H1 (cell line): ENCODE results near the gene OXA1L. TPM values are rescaled to one million over a fixed set of nuclear protein-coding genes. Genes with fewer than 3 reads are reported as not detected.

Source experiments
- CTCF ChIA-PET: fragments of 300-600 bp; sonication (Branson Sonifier 250); formaldehyde crosslinking; loops from one replicate; lab custom pipeline; 2021; ENCODE audit not compliant: partially characterized antibody; lab: Charles Lee
- POLR2A ChIA-PET: fragments of 300-600 bp; sonication (Branson Sonifier 250); formaldehyde crosslinking; loops from one replicate; lab custom pipeline; 2021; ENCODE audit warnings: inconsistent platforms; ENCODE audit not compliant: partially characterized antibody; lab: Charles Lee
- DNase-seq, 2 experiments: peaks; one replicate each; pipeline versions ENCODE4 v3.0.0 to v3.0.0-alpha.2; 2010 to 2022; ENCODE audit warnings: low spot score in 2 of 2, low read depth in 1 of 2, mixed read lengths in 1 of 2
- FAIRE-seq: peaks from 2 replicates; lab custom pipeline; 2011; peaks lifted over from hg19 to GRCh38; lab: Jason Lieb, UNC
- H2AFZ ChIP-seq: 2 replicates; pipeline ENCODE4 v1.8.1; 2012; ENCODE audit warnings: low read length, inconsistent platforms
- H2AK5ac ChIP-seq: 2 replicates; pipeline ENCODE4 v1.6.1; 2013; ENCODE audit warnings: low read depth, low read length
- H2BK120ac ChIP-seq: replicated peaks from 2 replicates; pipeline ENCODE3; 2013; ENCODE audit warnings: low read depth, low read length, inconsistent platforms
- H2BK12ac ChIP-seq: 2 replicates; pipeline ENCODE4 v1.6.1; 2013; ENCODE audit warnings: low read depth, low read length
- H2BK15ac ChIP-seq: 2 replicates; pipeline ENCODE4 v1.6.1; 2013; ENCODE audit warnings: low read length
- H2BK20ac ChIP-seq: 2 replicates; pipeline ENCODE4 v1.6.1; 2013; ENCODE audit warnings: low read length
- H2BK5ac ChIP-seq: 2 replicates; pipeline ENCODE4 v1.6.1; 2013; ENCODE audit warnings: low read depth, low read length
- H3K14ac ChIP-seq: 2 replicates; pipeline ENCODE4 v1.6.1; 2013; ENCODE audit warnings: inconsistent platforms; ENCODE audit not compliant: insufficient read length
- H3K18ac ChIP-seq: 2 replicates; pipeline ENCODE4 v1.6.1; 2013; ENCODE audit warnings: low read length; ENCODE audit errors: extremely low read depth
- H3K23ac ChIP-seq: 2 replicates; pipeline ENCODE4 v1.6.1; 2013; ENCODE audit warnings: inconsistent platforms; ENCODE audit not compliant: insufficient read length
- H3K23me2 ChIP-seq: 2 replicates; pipeline ENCODE4 v1.6.1; 2013; ENCODE audit warnings: low read depth, low read length
- H3K27ac ChIP-seq: 2 replicates; pipeline ENCODE4 v1.6.1; 2011; ENCODE audit warnings: low read depth, low read length, inconsistent platforms
- H3K27me3 ChIP-seq, 4 experiments: replicated peaks in 1 of 4; 1 replicate in 1 of 4; 2 replicates in 3 of 4; pipeline versions ENCODE4 v1.6.1 to v1.8.1; 2011 to 2013; ENCODE audit warnings: low read length in 3 of 4, mild to moderate bottlenecking in 3 of 4, inconsistent platforms in 2 of 4, mixed read lengths in 2 of 4, moderate library complexity in 1 of 4; ENCODE audit not compliant: control insufficient read depth in 3 of 4, insufficient read depth in 3 of 4; ENCODE audit errors: extremely low read depth in 1 of 4
- H3K36me3 ChIP-seq, 4 experiments: 2 replicates each; pipeline versions ENCODE4 v1.6.1 to v1.8.1; 2011 to 2013; ENCODE audit warnings: mild to moderate bottlenecking in 4 of 4, low read length in 3 of 4, moderate library complexity in 2 of 4, control low read depth in 1 of 4, inconsistent platforms in 1 of 4; ENCODE audit not compliant: insufficient read depth in 4 of 4, control insufficient read depth in 2 of 4
- H3K4ac ChIP-seq: replicated peaks from 2 replicates; pipeline ENCODE3; 2013; ENCODE audit warnings: low read length, low read depth, mixed read lengths, inconsistent platforms; ENCODE audit not compliant: insufficient read length
- H3K4me1 ChIP-seq, 4 experiments: replicated peaks in 1 of 4; 1 replicate in 1 of 4; 2 replicates in 3 of 4; pipeline versions ENCODE4 v1.6.1 to v1.8.1; 2011 to 2013; ENCODE audit warnings: low read length in 3 of 4, inconsistent platforms in 2 of 4, mixed read lengths in 1 of 4; ENCODE audit not compliant: insufficient read depth in 4 of 4, control insufficient read depth in 3 of 4
- H3K4me2 ChIP-seq, 2 experiments: 2 replicates each; pipeline versions ENCODE4 v1.6.1 to v1.8.1; 2011 to 2013; ENCODE audit warnings: low read depth in 2 of 2, low read length in 2 of 2, control low read depth in 1 of 2, inconsistent platforms in 1 of 2, mild to moderate bottlenecking in 1 of 2; ENCODE audit not compliant: insufficient read depth in 1 of 2
- H3K4me3 ChIP-seq, 4 experiments: fragments of 200-600, 300-600 bp in 1 of 4; sonication (generic), shearing (Covaris generic), sonication (Bioruptor Twin) in 1 of 4; 2 replicates each; pipeline versions ENCODE4 v1.5.1 to v1.8.1; 2011 to 2016; ENCODE audit warnings: low read length in 4 of 4, low read depth in 3 of 4, control low read depth in 2 of 4, inconsistent platforms in 2 of 4, mild to moderate bottlenecking in 2 of 4, mixed read lengths in 1 of 4, moderate library complexity in 1 of 4; ENCODE audit not compliant: insufficient read depth in 2 of 4; ENCODE audit errors: extremely low read depth in 1 of 4
- H3K56ac ChIP-seq: replicated peaks from 2 replicates; pipeline ENCODE3; 2013; ENCODE audit warnings: low read depth, mild to moderate bottlenecking, mixed read lengths, low read length, inconsistent platforms; ENCODE audit not compliant: insufficient read length
- H3K79me1 ChIP-seq: 2 replicates; pipeline ENCODE4 v1.6.1; 2013; ENCODE audit warnings: low read depth, low read length, control low read depth
- H3K79me2 ChIP-seq, 2 experiments: 2 replicates each; pipeline versions ENCODE4 v1.6.1 to v1.8.1; 2012 to 2013; ENCODE audit warnings: low read length in 2 of 2, mild to moderate bottlenecking in 2 of 2, inconsistent platforms in 1 of 2; ENCODE audit not compliant: insufficient read depth in 2 of 2, control insufficient read depth in 1 of 2
- H3K9ac ChIP-seq, 4 experiments: replicated peaks in 1 of 4; 1 replicate in 1 of 4; 2 replicates in 3 of 4; pipeline versions ENCODE4 v1.6.1 to v1.8.1; 2011 to 2013; ENCODE audit warnings: low read depth in 3 of 4, low read length in 3 of 4, control low read depth in 2 of 4, mild to moderate bottlenecking in 2 of 4, moderate library complexity in 2 of 4, inconsistent platforms in 1 of 4; ENCODE audit errors: extremely low read depth in 1 of 4
- H3K9me3 ChIP-seq, 2 experiments: 2 replicates each; pipeline versions ENCODE4 v1.6.1 to v1.8.1; 2012 to 2013; ENCODE audit warnings: mild to moderate bottlenecking in 2 of 2, moderate library complexity in 2 of 2, control low read depth in 1 of 2, inconsistent platforms in 1 of 2, low read depth in 1 of 2, low read length in 1 of 2, mixed read lengths in 1 of 2; ENCODE audit not compliant: insufficient read depth in 2 of 2
- H4K20me1 ChIP-seq, 2 experiments: replicated peaks in 1 of 2; 2 replicates each; pipeline versions ENCODE3 to v1.8.1; 2011 to 2013; ENCODE audit warnings: inconsistent platforms in 2 of 2, low read length in 2 of 2, mild to moderate bottlenecking in 1 of 2; ENCODE audit not compliant: insufficient read depth in 2 of 2, control insufficient read depth in 1 of 2
- H4K5ac ChIP-seq: 2 replicates; pipeline ENCODE4 v1.6.1; 2013; ENCODE audit warnings: low read length, low read depth, mixed read lengths, inconsistent platforms; ENCODE audit not compliant: insufficient read length
- H4K8ac ChIP-seq: 2 replicates; pipeline ENCODE4 v1.8.0; 2013; ENCODE audit warnings: mild to moderate bottlenecking, moderate library complexity, low read length, inconsistent platforms; ENCODE audit not compliant: insufficient read depth; ENCODE audit errors: extremely low read depth
- H4K91ac ChIP-seq: replicated peaks from 2 replicates; pipeline ENCODE3; 2013; ENCODE audit warnings: low read length, mixed read lengths, inconsistent platforms; ENCODE audit not compliant: insufficient read length
- ASH2L ChIP-seq: fragments of 200-600, 300-600 bp; sonication (generic); IDR thresholded peaks from one replicate; pipeline ENCODE4 v1.7.1; 2017; ENCODE audit warnings: low read length
- CHD1 ChIP-seq: IDR thresholded peaks from 2 replicates; pipeline ENCODE4 v1.6.1; 2012; ENCODE audit warnings: low read depth, low read length, improper control_type of control experiment
- EP300 ChIP-seq, 2 experiments: IDR thresholded peaks; 1 replicate in 1 of 2; 2 replicates in 1 of 2; pipeline ENCODE4 v1.6.1; 2011 to 2012; ENCODE audit warnings: low read depth in 2 of 2, low read length in 2 of 2, mild to moderate bottlenecking in 2 of 2, borderline replicate concordance in 1 of 2, inconsistent platforms in 1 of 2, moderate library complexity in 1 of 2
- GABPA ChIP-seq: IDR thresholded peaks from 2 replicates; pipeline ENCODE4 v1.6.1; 2011; ENCODE audit warnings: mild to moderate bottlenecking, low read length, moderate library complexity, borderline replicate concordance; ENCODE audit not compliant: insufficient read depth
- HDAC6 ChIP-seq: IDR thresholded peaks from one replicate; pipeline ENCODE4 v1.7.1; 2012; ENCODE audit warnings: low read depth, mild to moderate bottlenecking, inconsistent platforms, low read length, moderate library complexity
- POLR2A ChIP-seq, 2 experiments: IDR thresholded peaks; 1 replicate in 1 of 2; 2 replicates in 1 of 2; pipeline ENCODE4 v1.6.1; 2011; ENCODE audit warnings: low read depth in 2 of 2, low read length in 2 of 2, mild to moderate bottlenecking in 2 of 2; ENCODE audit errors: control extremely low read depth in 1 of 2
- RAD21 ChIP-seq, 2 experiments: IDR thresholded peaks in 1 of 2; conservative IDR thresholded peaks in 1 of 2; 2 replicates each; pipeline ENCODE4 v1.6.1; 2011; ENCODE audit warnings: low read depth in 2 of 2, low read length in 2 of 2, improper control_type of control experiment in 1 of 2, inconsistent platforms in 1 of 2, mild to moderate bottlenecking in 1 of 2, moderate library complexity in 1 of 2
- RNF2 ChIP-seq: fragments of 200-900, 300-1000 bp; sonication (generic); IDR thresholded peaks from 2 replicates; pipeline ENCODE4 v1.7.1; 2016; ENCODE audit warnings: borderline replicate concordance, low read depth, mild to moderate bottlenecking, antibody characterized with exemption, low read length; ENCODE audit not compliant: poor library complexity, severe bottlenecking; ENCODE audit errors: missing control alignments
- RXRA ChIP-seq: IDR thresholded peaks from 2 replicates; pipeline ENCODE4 v1.6.1; 2011; ENCODE audit warnings: low read depth, mild to moderate bottlenecking, low read length, moderate library complexity; ENCODE audit not compliant: insufficient read depth
- SAP30 ChIP-seq: fragments of 300-600 bp; sonication (generic); IDR thresholded peaks from 2 replicates; pipeline ENCODE4 v1.7.1; 2012; ENCODE audit warnings: low read length, moderate library complexity, mild to moderate bottlenecking, inconsistent platforms; ENCODE audit not compliant: insufficient read depth, insufficient replicate concordance
- SIX5 ChIP-seq: IDR thresholded peaks from 2 replicates; pipeline ENCODE4 v1.6.1; 2011; ENCODE audit warnings: mild to moderate bottlenecking, low read depth, low read length
- TEAD4 ChIP-seq: IDR thresholded peaks from 2 replicates; pipeline ENCODE4 v1.6.1; 2012; ENCODE audit warnings: low read depth, low read length, inconsistent platforms, mixed read lengths
- USF2 ChIP-seq: IDR thresholded peaks from 2 replicates; pipeline ENCODE4 v1.6.1; 2011; ENCODE audit warnings: low read length, improper control_type of control experiment
- WGBS, 2 experiments: shearing (Covaris generic) in 1 of 2; methylation state at CpG; one replicate each; pipeline versions ENCODE4 v1.1.6 to v1.1.7; 2013 to 2015; ENCODE audit warnings: low lambda C conversion rate in 2 of 2, mixed read lengths in 2 of 2, inconsistent platforms in 1 of 2, low coverage in 1 of 2, missing lambda C conversion rate in 1 of 2; ENCODE audit not compliant: insufficient replicate concordance in 2 of 2, insufficient coverage in 1 of 2, insufficient read length in 1 of 2; ENCODE audit errors: extremely low coverage in 1 of 2, missing lambda C conversion rate in 1 of 2; 5-methylcytosine and 5-hydroxymethylcytosine counted together
- polyA plus RNA-seq, 7 experiments: library from polyadenylated mRNA; depleted of rRNA in 3 of 7; stranded (reverse) in 5 of 7; unstranded in 2 of 7; fragments of >200 nt in 5 of 7; fragments of 200-250 nt in 2 of 7; gene quantifications; 1 replicate in 5 of 7; 2 replicates in 1 of 7; 4 replicates in 1 of 7; pipeline versions ENCODE4 v1.2.1 to v1.2.3, GENCODE V29; 2011 to 2013; ENCODE audit warnings: missing spikeins in 2 of 7, mixed read lengths in 2 of 7
- total RNA-seq: library from RNA; stranded (reverse); fragmentation: NEBNext Ultra II Directional; extraction: Animal tissue kit (Norgen Biotek cat#: 25700); gene quantifications from 2 replicates; pipeline ENCODE4 v1.2.1, GENCODE V29; 2021

The OXA1L gene
- total and polyA plus RNA-seq, 2 of the 8 experiments (the other 6 are each of a cell fraction or from before 2014, with no cell fraction given), result 125 to 199 TPM

GRCh38 chr14:22747769-22748168 lies 18.7 kb upstream of the OXA1L start:
- Histone ChIP-seq H3K79me1 (no peaks in the 10 kb centered on the region), H2BK5ac (no peak overlapping the region), H3K27ac (no peak overlapping the region), H2AK5ac (no peak overlapping the region), H3K4me1 (no peaks in the 10 kb centered on the region), H2BK15ac (no peak overlapping the region), H3K4me3 (no peak overlapping the region), H3K9me3 (no peaks in the 10 kb centered on the region), H3K14ac (no peak overlapping the region), H2AFZ (no peak overlapping the region), H3K18ac (no peak overlapping the region), H4K91ac (no peak overlapping the region), H3K23ac (no peak overlapping the region), H2BK12ac (no peak overlapping the region), H3K27me3 (no peaks in the 10 kb centered on the region), H2BK120ac (no peak overlapping the region), H3K36me3 (no peaks in the 10 kb centered on the region), H4K8ac (no peak overlapping the region), H3K79me2 (no peaks in the 10 kb centered on the region), H3K4me2 (no peak overlapping the region), H3K56ac (no peak overlapping the region), H3K4ac (no peak overlapping the region), H3K23me2 (no peaks in the 10 kb centered on the region), H4K5ac (no peak overlapping the region), H4K20me1 (no peaks in the 10 kb centered on the region), H2BK20ac (no peak overlapping the region), H3K9ac (no peak overlapping the region)
- POLR2A ChIA-PET, result no interaction called here
- WGBS, 2 experiments, result 77% methylated on average over 4 of the region's 4 CpGs; no CpG with 5 or more reads in 1 of the 2 experiments
- no peak for FAIRE-seq
- DNase-seq, result no peak
- CTCF ChIA-PET, result interaction anchor here (0.7 to 1.5 kb wide), 2 partner anchors 92 to 444 kb away, joined by 3 read pairs; no protein-coding TSS in a partner anchor
- TF ChIP-seq SIX5, result no peak
- no peak for TF ChIP-seq USF2
- TF ChIP-seq POLR2A (IDR thresholded peaks at IDR 0.05; ENCODE audit: control extremely low read depth in 1 of 2, low read depth in 2 of 2, low read length in 2 of 2), result no peak
- TF ChIP-seq ASH2L, result no peak
- no peak for TF ChIP-seq GABPA
- no peak for TF ChIP-seq RAD21 (IDR thresholded peaks at IDR 0.05 in 1 of 2, conservative IDR thresholded peaks at IDR 0.05 in 1 of 2; ENCODE audit: low read depth in 2 of 2, low read length in 2 of 2)
- no peak for TF ChIP-seq EP300 (IDR thresholded peaks at IDR 0.05; ENCODE audit: borderline replicate concordance in 1 of 2, low read depth in 2 of 2, low read length in 2 of 2)
- no peak for TF ChIP-seq SAP30
- no peak for TF ChIP-seq CHD1
- TF ChIP-seq TEAD4, result no peak
- no peak for TF ChIP-seq HDAC6
- TF ChIP-seq RXRA, result no peak
- no peak for TF ChIP-seq RNF2
